ENCODE results near the gene SCYGR4.
"Not testable (repeated sequence)": the region's sequence is repeated elsewhere in the genome, so short reads cannot be mapped to it uniquely, and the experiment has no call there.

Gene SCYGR4

GRCh38 chr2:227597998-227598397, 19.3 kb upstream of the SCYGR4 start:
- DNase-seq (ENCODE audit: extremely low spot score) = no peak
- ChIA-PET POLR2A (no interaction called here), CTCF (interaction anchor here (0.9 kb wide), 1 partner anchor 14 kb away, joined by 3 read pairs; no protein-coding TSS in a partner anchor)
- TF ChIP-seq, protein P1, sequence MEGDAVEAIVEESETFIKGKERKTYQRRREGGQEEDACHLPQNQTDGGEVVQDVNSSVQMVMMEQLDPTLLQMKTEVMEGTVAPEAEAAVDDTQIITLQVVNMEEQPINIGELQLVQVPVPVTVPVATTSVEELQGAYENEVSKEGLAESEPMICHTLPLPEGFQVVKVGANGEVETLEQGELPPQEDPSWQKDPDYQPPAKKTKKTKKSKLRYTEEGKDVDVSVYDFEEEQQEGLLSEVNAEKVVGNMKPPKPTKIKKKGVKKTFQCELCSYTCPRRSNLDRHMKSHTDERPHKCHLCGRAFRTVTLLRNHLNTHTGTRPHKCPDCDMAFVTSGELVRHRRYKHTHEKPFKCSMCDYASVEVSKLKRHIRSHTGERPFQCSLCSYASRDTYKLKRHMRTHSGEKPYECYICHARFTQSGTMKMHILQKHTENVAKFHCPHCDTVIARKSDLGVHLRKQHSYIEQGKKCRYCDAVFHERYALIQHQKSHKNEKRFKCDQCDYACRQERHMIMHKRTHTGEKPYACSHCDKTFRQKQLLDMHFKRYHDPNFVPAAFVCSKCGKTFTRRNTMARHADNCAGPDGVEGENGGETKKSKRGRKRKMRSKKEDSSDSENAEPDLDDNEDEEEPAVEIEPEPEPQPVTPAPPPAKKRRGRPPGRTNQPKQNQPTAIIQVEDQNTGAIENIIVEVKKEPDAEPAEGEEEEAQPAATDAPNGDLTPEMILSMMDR (IDR thresholded peaks at IDR 0.05; ENCODE audit: control extremely low read depth, extremely low read depth, low read depth, missing control alignments) = no peak

DNA sequence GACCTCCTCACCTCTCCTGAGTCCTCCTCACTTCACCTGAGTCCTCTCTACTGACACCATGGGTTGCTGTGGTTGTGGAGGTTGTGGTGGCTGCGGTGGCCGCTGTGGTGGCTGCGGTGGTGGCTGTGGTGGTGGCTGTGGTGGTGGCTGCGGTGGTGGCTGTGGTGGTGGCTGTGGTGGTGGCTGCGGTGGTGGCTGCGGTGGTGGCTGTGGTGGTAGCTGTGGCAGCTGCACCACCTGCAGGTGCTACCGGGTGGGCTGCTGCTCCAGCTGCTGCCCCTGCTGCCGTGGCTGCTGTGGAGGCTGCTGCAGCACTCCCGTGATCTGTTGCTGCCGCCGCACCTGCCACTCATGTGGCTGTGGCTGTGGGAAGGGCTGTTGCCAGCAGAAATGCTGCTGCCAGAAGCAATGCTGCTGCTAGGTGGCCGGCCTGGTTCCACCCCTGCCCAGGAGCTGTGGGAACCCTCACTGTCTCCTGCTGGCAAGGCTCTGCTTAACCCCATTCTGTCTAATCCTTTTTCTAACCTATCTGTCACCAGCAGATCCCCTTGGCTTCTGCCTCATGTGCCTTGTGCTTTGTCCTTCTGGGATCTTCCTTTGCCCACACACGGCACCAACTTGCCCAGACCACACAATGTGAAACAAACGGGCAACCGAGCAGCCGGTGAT, 18.3 kb upstream of the SCYGR4 start, which contains the start of gene SCYGR2:
SCYGR2 (plus strand) TSS at position 59 of the 669 bp plus-strand sequence; CDS start at position 59, 0 bp downstream.
- POLR2A ChIA-PET; CTCF ChIA-PET; DNase-seq (ENCODE audit: extremely low spot score): not testable (repeated sequence)

DNA sequence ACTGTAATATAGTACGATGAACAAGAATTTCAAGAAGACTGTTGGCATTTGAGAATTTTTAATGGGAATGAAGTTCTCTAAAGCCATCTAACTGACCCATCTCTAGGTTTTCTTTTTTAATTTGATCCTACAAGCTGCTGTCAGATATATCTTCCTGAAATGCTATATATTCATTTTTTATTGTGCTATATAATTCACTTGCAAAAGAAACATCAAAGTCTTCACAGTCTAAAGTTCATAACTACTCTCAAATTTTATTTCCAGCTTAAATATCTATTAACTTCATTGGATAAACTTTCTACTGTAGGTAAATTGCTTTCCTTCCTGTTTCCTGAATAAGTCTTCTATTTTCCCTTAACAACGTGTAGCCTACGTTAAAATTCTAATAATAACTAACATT, 14.9 kb upstream of the SCYGR4 start:
- DNase-seq (ENCODE audit: extremely low spot score) = no peak
- TF ChIP-seq, protein P1 (IDR thresholded peaks at IDR 0.05; ENCODE audit: control extremely low read depth, extremely low read depth, low read depth, missing control alignments) = no peak
- CTCF ChIA-PET = no interaction called here
- POLR2A ChIA-PET = no interaction called here

DNA sequence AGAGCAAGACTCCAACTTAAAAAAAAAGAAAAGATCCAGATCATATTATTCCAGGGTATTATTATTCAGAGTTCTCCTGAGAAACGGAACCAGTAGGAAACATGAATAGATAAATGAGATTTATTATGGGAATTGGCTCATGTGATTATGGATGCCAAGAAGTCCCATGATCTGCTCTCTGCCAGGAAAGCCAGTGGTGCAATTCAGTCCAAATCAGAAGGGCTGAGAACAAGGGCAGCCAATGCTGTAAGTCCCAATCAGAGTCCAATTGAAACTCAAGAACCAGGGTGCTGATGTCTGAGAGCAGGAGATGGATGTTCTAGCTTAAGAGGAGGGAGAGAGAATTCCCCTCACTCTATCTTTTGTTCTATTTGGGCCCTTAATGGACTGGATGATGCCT, 10.8 kb upstream of the SCYGR4 start:
- TF ChIP-seq, protein P1 (IDR thresholded peaks at IDR 0.05; ENCODE audit: control extremely low read depth, extremely low read depth, low read depth, missing control alignments) = no peak
- ChIA-PET CTCF (no interaction called here), POLR2A (no interaction called here)
- DNase-seq (ENCODE audit: extremely low spot score) = no peak

- POLR2A ChIA-PET = no interaction called here
- DNase-seq (ENCODE audit: extremely low spot score) = no peak
- TF ChIP-seq, protein P1 (IDR thresholded peaks at IDR 0.05; ENCODE audit: control extremely low read depth, extremely low read depth, low read depth, missing control alignments) = no peak
- CTCF ChIA-PET = interaction anchor here (1.2 to 1.9 kb wide), 3 partner anchors 8 to 50 kb away, joined by 3 to 6 read pairs (median 3); no protein-coding TSS in a partner anchor
These were observed 9.4 kb upstream of the SCYGR4 start for GRCh38 chr2:227607941-227608340.

- DNase-seq (ENCODE audit: extremely low spot score) = no peak
- ChIA-PET CTCF (interaction anchor here (0.8 to 1.9 kb wide), 6 partner anchors 8 to 157 kb away, joined by 3 to 6 read pairs (median 3); no protein-coding TSS in a partner anchor), POLR2A (no interaction called here)
- TF ChIP-seq, protein P1 (IDR thresholded peaks at IDR 0.05; ENCODE audit: control extremely low read depth, extremely low read depth, low read depth, missing control alignments) = no peak
These were observed 8.5 kb upstream of the SCYGR4 start for GRCh38 chr2:227608561-227609338.

- ChIA-PET POLR2A (no interaction called here), CTCF (no interaction called here)
- no peak for DNase-seq (ENCODE audit: extremely low spot score)
- TF ChIP-seq, protein P1 (IDR thresholded peaks at IDR 0.05; ENCODE audit: control extremely low read depth, extremely low read depth, low read depth, missing control alignments) = no peak
These were observed 7.2 kb upstream of the SCYGR4 start for GRCh38 chr2:227610123-227610522.

Measured in GM10248 (cell line).